CD14-positive monocyte (primary cell): ENCODE data around the gene VASN. TPM values are rescaled to one million over a fixed set of nuclear protein-coding genes. Genes with fewer than 3 reads are reported as not detected.

Experiments used
- DNase-seq, 3 donors: peaks; one replicate each; pipeline ENCODE4 v3.0.0-alpha.2; 2011 to 2022
- H2AFZ ChIP-seq: 2 replicates; pipeline ENCODE4 v1.6.0; 2012; ENCODE audit warnings: mild to moderate bottlenecking, low read depth, low read length, inconsistent platforms; ENCODE audit not compliant: insufficient read depth, poor library complexity, severe bottlenecking
- H3K27ac ChIP-seq, 2 donors: 1 replicate in 1 of 2; 2 replicates in 1 of 2; pipeline ENCODE4 v1.5.1; 2012 to 2013; ENCODE audit warnings: low read length in 2 of 2, control low read depth in 1 of 2, inconsistent platforms in 1 of 2, low read depth in 1 of 2, mild to moderate bottlenecking in 1 of 2
- H3K27me3 ChIP-seq, 2 donors: one replicate each; pipeline versions ENCODE4 v1.6.0 to v1.6.1; 2011 to 2013; ENCODE audit warnings: low read length in 2 of 2; ENCODE audit not compliant: control insufficient read depth in 2 of 2, insufficient read depth in 2 of 2
- H3K36me3 ChIP-seq, 2 donors: replicated peaks in 1 of 2; 1 replicate in 1 of 2; 2 replicates in 1 of 2; pipeline versions ENCODE4 v1.5.1 to v1.6.1; 2012 to 2013; ENCODE audit warnings: low read length in 2 of 2, control low read depth in 1 of 2, inconsistent platforms in 1 of 2, mild to moderate bottlenecking in 1 of 2; ENCODE audit not compliant: insufficient read depth in 2 of 2, control insufficient read depth in 1 of 2
- H3K4me1 ChIP-seq, 2 donors: 1 replicate in 1 of 2; 2 replicates in 1 of 2; pipeline versions ENCODE4 v1.5.1 to v1.6.1; 2012 to 2013; ENCODE audit warnings: low read length in 2 of 2, control low read depth in 1 of 2, inconsistent platforms in 1 of 2, mild to moderate bottlenecking in 1 of 2, moderate library complexity in 1 of 2; ENCODE audit not compliant: insufficient read depth in 2 of 2, control insufficient read depth in 1 of 2
- H3K4me2 ChIP-seq: replicated peaks from 2 replicates; pipeline ENCODE3; 2012; ENCODE audit warnings: low read length, moderate library complexity, mild to moderate bottlenecking; ENCODE audit not compliant: poor library complexity, severe bottlenecking; ENCODE audit errors: extremely low read depth
- H3K4me3 ChIP-seq, 3 experiments: fragments of 200-600 bp in 1 of 3; sonication (generic) in 1 of 3; replicated peaks in 1 of 3; 1 replicate in 2 of 3; 2 replicates in 1 of 3; pipeline ENCODE4 v1.5.1; 2011 to 2013; ENCODE audit warnings: low read length in 3 of 3, mild to moderate bottlenecking in 3 of 3, control low read depth in 2 of 3, low read depth in 2 of 3, inconsistent platforms in 1 of 3, moderate library complexity in 1 of 3
- H3K79me2 ChIP-seq: 2 replicates; pipeline ENCODE4 v1.6.0; 2012; ENCODE audit warnings: mild to moderate bottlenecking, control low read depth, inconsistent platforms, low read length, moderate library complexity; ENCODE audit not compliant: insufficient read depth
- H3K9ac ChIP-seq: 2 replicates; pipeline ENCODE4 v1.6.0; 2017; ENCODE audit warnings: low read length, mild to moderate bottlenecking; ENCODE audit not compliant: insufficient read depth, poor library complexity, severe bottlenecking
- H3K9me3 ChIP-seq, 2 donors: replicated peaks in 1 of 2; 1 replicate in 1 of 2; 2 replicates in 1 of 2; pipeline versions ENCODE4 v1.5.1 to v1.6.1; 2012 to 2013; ENCODE audit warnings: low read length in 2 of 2, control low read depth in 1 of 2; ENCODE audit not compliant: control insufficient read depth in 1 of 2, insufficient read depth in 1 of 2
- H4K20me1 ChIP-seq: 2 replicates; pipeline ENCODE4 v1.6.0; 2012; ENCODE audit warnings: mild to moderate bottlenecking, low read length, control low read depth, moderate library complexity; ENCODE audit not compliant: insufficient read depth
- H3K27ac Mint-ChIP-seq, 7 donors: one replicate each; pipeline ENCODE4 v1.8.0; 2020; ENCODE audit warnings: mild to moderate bottlenecking in 7 of 7, mixed read lengths in 7 of 7, moderate library complexity in 6 of 7, inconsistent platforms in 2 of 7
- H3K27me3 Mint-ChIP-seq, 3 donors: one replicate each; pipeline ENCODE4 v1.8.0; 2021 to 2022; ENCODE audit warnings: low read depth in 3 of 3, mild to moderate bottlenecking in 3 of 3, mixed read lengths in 3 of 3, moderate library complexity in 3 of 3, inconsistent platforms in 1 of 3
- H3K36me3 Mint-ChIP-seq, 2 donors: one replicate each; pipeline ENCODE4 v1.8.0; 2020; ENCODE audit warnings: mixed read lengths in 2 of 2, inconsistent platforms in 1 of 2, mild to moderate bottlenecking in 1 of 2
- H3K4me1 Mint-ChIP-seq: one replicate; pipeline ENCODE4 v1.8.0; 2020; ENCODE audit warnings: mild to moderate bottlenecking, mixed read lengths
- H3K4me3 Mint-ChIP-seq, 2 donors: one replicate each; pipeline ENCODE4 v1.8.0; 2020; ENCODE audit warnings: mild to moderate bottlenecking in 2 of 2, mixed read lengths in 2 of 2, moderate library complexity in 1 of 2
- H3K9me3 Mint-ChIP-seq, 7 donors: one replicate each; pipeline ENCODE4 v1.8.0; 2020 to 2022; ENCODE audit warnings: mixed read lengths in 7 of 7, mild to moderate bottlenecking in 6 of 7, moderate library complexity in 6 of 7, inconsistent platforms in 2 of 7
- CTCF ChIP-seq: fragments of 200-600 bp; IDR thresholded peaks from one replicate; pipeline ENCODE4 v1.8.0; 2022; ENCODE audit warnings: antibody characterized with exemption, mild to moderate bottlenecking
- WGBS: methylation state at CpG from one replicate; pipeline ENCODE4 v1.1.5; 2013; ENCODE audit warnings: missing lambda C conversion rate; ENCODE audit not compliant: insufficient coverage; 5-methylcytosine and 5-hydroxymethylcytosine counted together
- intact Hi-C, 2 donors: fragments of 100-400 bp; cut with micrococcal nuclease; formaldehyde crosslinking; loops; one replicate each; pipeline versions ENCODE4 v1.15.0 to v1.15.1; 2023
- polyA plus RNA-seq, 3 donors: library from polyadenylated mRNA; depleted of rRNA in 1 of 3; unstranded in 2 of 3; stranded (reverse) in 1 of 3; fragments of 300-500 nt in 2 of 3; fragments of >200 nt in 1 of 3; fragmentation: Illumina TruSeq in 2 of 3; gene quantifications; 1 replicate in 2 of 3; 2 replicates in 1 of 3; pipeline ENCODE4 v1.2.3, GENCODE V29; 2012 to 2021

Gene VASN
- polyA plus RNA-seq, 3 donors, result 0.03 TPM; not detected in 2

GRCh38 chr16:4411684-4412083 is 40.0 kb downstream of the VASN start:
- Mint-ChIP-seq H3K27me3 (peaks cover 0 to 4% (median 0%) of the 10 kb centered on the region in 3 donors), H3K9me3 (no peaks in the 10 kb centered on the region), H3K4me1 (peaks cover 18% of the 10 kb centered on the region), H3K27ac (no peak overlapping the region), H3K4me3 (no peak overlapping the region), H3K36me3 (peaks cover 55 to 87% of the 10 kb centered on the region in 2 donors)
- intact Hi-C loops, result no loop called here
- H2AFZ ChIP-seq, result no peak overlapping the region
- no peak overlapping the region for H3K27ac ChIP-seq
- peaks cover 65 to 68% of the 10 kb centered on the region in 2 donors for H3K36me3 ChIP-seq
- no peaks in the 10 kb centered on the region for H3K9me3 ChIP-seq
- no peak overlapping the region for H3K9ac ChIP-seq
- H3K4me3 ChIP-seq, result no peak overlapping the region
- H3K4me2 ChIP-seq, result no peak overlapping the region
- H3K27me3 ChIP-seq, result no peaks in the 10 kb centered on the region
- peaks cover 96% of the 10 kb centered on the region for H4K20me1 ChIP-seq
- TF ChIP-seq CTCF, result no peak
- H3K4me1 ChIP-seq, result peaks cover 15 to 21% of the 10 kb centered on the region in 2 donors
- peaks cover 88% of the 10 kb centered on the region for H3K79me2 ChIP-seq
- WGBS, result 96% methylated on average over 14 of the region's 16 CpGs
- DNase-seq, result no peak

- Histone ChIP-seq H3K36me3 (peaks cover 61 to 63% of the 10 kb centered on the region in 2 donors), H3K4me2 (no peak overlapping the region), H3K27me3 (no peaks in the 10 kb centered on the region), H3K9ac (no peak overlapping the region), H3K9me3 (no peaks in the 10 kb centered on the region), H3K79me2 (peaks cover 88% of the 10 kb centered on the region), H3K4me3 (no peak overlapping the region), H4K20me1 (peaks cover 92% of the 10 kb centered on the region), H2AFZ (no peak overlapping the region), H3K27ac (no peak overlapping the region), H3K4me1 (peaks cover 20 to 26% of the 10 kb centered on the region in 2 donors)
- no peak for DNase-seq
- no peak overlapping the region for H3K4me3 Mint-ChIP-seq
- intact Hi-C loops, result no loop called here
- H3K9me3 Mint-ChIP-seq, result no peaks in the 10 kb centered on the region
- peaks cover 0 to 4% (median 0%) of the 10 kb centered on the region in 3 donors for H3K27me3 Mint-ChIP-seq
- TF ChIP-seq CTCF, result no peak
- H3K36me3 Mint-ChIP-seq, result peaks cover 51 to 82% of the 10 kb centered on the region in 2 donors
- WGBS, result 100% methylated on average over 5 of the region's 8 CpGs
- H3K27ac Mint-ChIP-seq, result peak overlapping the region in 1 of 7 donors; percentile 24
- H3K4me1 Mint-ChIP-seq, result peaks cover 22% of the 10 kb centered on the region
These were observed 40.5 kb downstream of the VASN start for GRCh38 chr16:4412159-4412558.
